ENCODE data around the gene ZBTB4. TPM values are rescaled to one million over a fixed set of nuclear protein-coding genes. Genes with fewer than 3 reads are reported as not detected.
A peak's percentile ranks its signal among the peaks of the same experiment; 100 is the strongest.

ZBTB4 gene
- total RNA-seq, 1 donor from 2014 or later = 63.4 TPM

DNA sequence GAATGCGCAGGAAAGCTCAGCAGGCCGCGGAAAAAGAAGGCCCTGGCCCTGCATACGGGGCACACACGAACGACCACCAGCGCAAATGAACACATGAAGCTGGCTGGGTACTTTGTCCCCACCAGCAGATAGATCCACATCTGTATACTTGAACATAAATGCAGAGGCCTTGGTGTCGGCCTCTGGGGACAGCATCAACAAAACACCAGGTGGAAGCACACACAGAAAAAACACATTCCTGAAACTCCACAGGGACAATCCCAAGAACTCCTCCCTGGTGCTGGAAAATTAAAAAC, 606 bp upstream of the ZBTB4 start:
- DNase-seq = no peak
- no peaks in the 10 kb centered on the region for H3K9me3 ChIP-seq (replicated peaks)
- peak overlapping the region; percentile 100 for H3K4me3 ChIP-seq
- no peaks in the 10 kb centered on the region for H3K27me3 ChIP-seq (ENCODE audit: low read depth)
- peaks cover 80% of the 10 kb centered on the region for H3K4me1 ChIP-seq
- H3K36me3 ChIP-seq = no peaks in the 10 kb centered on the region
- TF ChIP-seq, protein P1, sequence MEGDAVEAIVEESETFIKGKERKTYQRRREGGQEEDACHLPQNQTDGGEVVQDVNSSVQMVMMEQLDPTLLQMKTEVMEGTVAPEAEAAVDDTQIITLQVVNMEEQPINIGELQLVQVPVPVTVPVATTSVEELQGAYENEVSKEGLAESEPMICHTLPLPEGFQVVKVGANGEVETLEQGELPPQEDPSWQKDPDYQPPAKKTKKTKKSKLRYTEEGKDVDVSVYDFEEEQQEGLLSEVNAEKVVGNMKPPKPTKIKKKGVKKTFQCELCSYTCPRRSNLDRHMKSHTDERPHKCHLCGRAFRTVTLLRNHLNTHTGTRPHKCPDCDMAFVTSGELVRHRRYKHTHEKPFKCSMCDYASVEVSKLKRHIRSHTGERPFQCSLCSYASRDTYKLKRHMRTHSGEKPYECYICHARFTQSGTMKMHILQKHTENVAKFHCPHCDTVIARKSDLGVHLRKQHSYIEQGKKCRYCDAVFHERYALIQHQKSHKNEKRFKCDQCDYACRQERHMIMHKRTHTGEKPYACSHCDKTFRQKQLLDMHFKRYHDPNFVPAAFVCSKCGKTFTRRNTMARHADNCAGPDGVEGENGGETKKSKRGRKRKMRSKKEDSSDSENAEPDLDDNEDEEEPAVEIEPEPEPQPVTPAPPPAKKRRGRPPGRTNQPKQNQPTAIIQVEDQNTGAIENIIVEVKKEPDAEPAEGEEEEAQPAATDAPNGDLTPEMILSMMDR (IDR thresholded peaks at IDR 0.05; ENCODE audit: borderline replicate concordance) = no peak
- intact Hi-C loops (cut with micrococcal nuclease) = no loop called here
- peak overlapping the region; percentile 100 for H3K27ac ChIP-seq (replicated peaks)

GRCh38 chr17:7478276-7479212, 887 bp downstream of the ZBTB4 start:
- Histone ChIP-seq H3K27me3 (ENCODE audit: low read depth) (no peaks in the 10 kb centered on the region), H3K9me3 (replicated peaks) (no peaks in the 10 kb centered on the region), H3K4me1 (peaks cover 94% of the 10 kb centered on the region), H3K36me3 (no peaks in the 10 kb centered on the region), H3K27ac (replicated peaks) (peak overlapping the region; percentile 100), H3K4me3 (peak overlapping the region; percentile 100)
- peak; percentile 61 for DNase-seq
- TF ChIP-seq, protein P1 (IDR thresholded peaks at IDR 0.05; ENCODE audit: borderline replicate concordance) = no peak
- intact Hi-C loops (cut with micrococcal nuclease) = no loop called here

DNA sequence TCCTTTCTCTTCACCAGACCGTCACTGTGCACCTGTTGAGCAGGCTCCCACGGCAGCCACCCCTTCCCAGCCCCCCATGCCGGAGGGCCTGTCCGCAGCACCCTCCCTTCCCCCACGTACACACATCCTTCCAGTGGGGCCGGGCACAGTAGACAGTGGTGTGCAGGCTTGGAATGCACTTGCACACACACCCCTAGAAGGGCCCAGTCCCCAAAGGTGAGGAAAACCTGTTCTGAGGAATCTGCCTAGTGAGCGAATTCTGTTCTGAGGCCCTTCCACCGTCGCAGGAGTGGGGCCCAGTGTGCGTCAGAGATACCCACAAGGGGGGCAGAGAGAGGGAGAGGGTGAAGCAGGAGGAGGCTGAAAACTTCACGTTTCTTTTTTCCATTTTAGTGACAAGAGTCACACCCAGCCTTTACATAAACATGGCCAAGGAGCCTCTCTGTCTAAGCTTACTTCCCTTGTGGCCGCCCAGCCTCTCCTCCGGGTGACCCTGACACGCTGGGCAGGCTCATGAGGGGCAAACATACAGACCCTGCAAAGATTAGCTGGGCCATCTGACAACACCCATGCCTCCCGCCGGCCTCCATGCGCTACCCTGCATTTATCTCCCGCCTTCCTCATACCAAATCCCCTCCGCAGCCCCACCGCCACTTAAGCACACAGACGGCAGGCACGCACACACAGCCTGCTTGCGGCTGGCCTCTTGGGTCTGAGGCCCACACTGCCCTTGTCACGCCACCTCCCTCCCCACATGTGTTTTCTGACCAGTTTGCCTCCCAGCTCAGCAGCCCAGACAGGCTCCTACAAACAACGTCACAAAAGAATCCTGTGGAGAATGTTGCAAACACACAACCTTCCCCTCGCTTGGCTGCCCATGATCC, 1.8 kb downstream of the ZBTB4 start:
- intact Hi-C loops (cut with micrococcal nuclease) = no loop called here
- no peak for DNase-seq
- H3K9me3 ChIP-seq (replicated peaks) = no peaks in the 10 kb centered on the region
- H3K4me1 ChIP-seq = peaks cover 94% of the 10 kb centered on the region
- TF ChIP-seq, protein P1 (IDR thresholded peaks at IDR 0.05; ENCODE audit: borderline replicate concordance) = no peak
- peak overlapping the region; percentile 100 for H3K4me3 ChIP-seq
- H3K27me3 ChIP-seq (ENCODE audit: low read depth) = no peaks in the 10 kb centered on the region
- no peaks in the 10 kb centered on the region for H3K36me3 ChIP-seq
- peak overlapping the region; percentile 100 for H3K27ac ChIP-seq (replicated peaks)

- H3K36me3 ChIP-seq = no peaks in the 10 kb centered on the region
- peaks cover 94% of the 10 kb centered on the region for H3K4me1 ChIP-seq
- DNase-seq = no peak
- TF ChIP-seq, protein P1 (IDR thresholded peaks at IDR 0.05; ENCODE audit: borderline replicate concordance) = no peak
- no peaks in the 10 kb centered on the region for H3K9me3 ChIP-seq (replicated peaks)
- intact Hi-C loops (cut with micrococcal nuclease) = no loop called here
- peak overlapping the region; percentile 100 for H3K27ac ChIP-seq (replicated peaks)
- H3K4me3 ChIP-seq = peak overlapping the region; percentile 100
- H3K27me3 ChIP-seq (ENCODE audit: low read depth) = no peaks in the 10 kb centered on the region
Observed at GRCh38 chr17:7476951-7477350, 2.5 kb downstream of the ZBTB4 start.

DNA sequence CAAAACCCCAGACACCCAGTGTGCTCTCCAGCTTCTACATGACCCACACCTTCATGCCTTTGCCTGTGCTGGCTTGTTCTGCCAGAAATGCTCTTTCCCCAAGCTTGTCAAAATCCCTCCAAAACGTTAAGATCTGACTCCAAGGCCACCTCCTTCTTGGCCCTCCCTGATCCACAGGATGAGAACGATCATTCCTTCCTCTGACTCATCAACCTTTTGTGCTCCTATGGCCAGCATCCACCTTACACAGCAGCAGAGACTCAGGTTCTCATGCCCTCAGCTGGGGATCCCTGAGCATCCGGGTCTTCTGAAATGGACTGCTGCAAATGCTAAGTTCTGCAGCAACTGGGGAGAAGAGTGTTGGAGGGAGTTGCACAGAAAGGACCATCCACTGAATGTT, 2.9 kb downstream of the ZBTB4 start:
- TF ChIP-seq, protein P1 (IDR thresholded peaks at IDR 0.05; ENCODE audit: borderline replicate concordance) = no peak
- Histone ChIP-seq H3K27ac (replicated peaks) (peak overlapping the region; percentile 100), H3K36me3 (no peaks in the 10 kb centered on the region), H3K9me3 (replicated peaks) (no peaks in the 10 kb centered on the region), H3K4me3 (peak overlapping the region; percentile 100), H3K4me1 (peaks cover 94% of the 10 kb centered on the region), H3K27me3 (ENCODE audit: low read depth) (no peaks in the 10 kb centered on the region)
- intact Hi-C loops (cut with micrococcal nuclease) = no loop called here
- DNase-seq = no peak

Data from left ventricle myocardium inferior (tissue), 1 donor.